ENCODE data around the gene CTBP1. TPM values are rescaled to one million over a fixed set of nuclear protein-coding genes. Genes with fewer than 3 reads are reported as not detected.

The CTBP1 gene
- total RNA-seq, 1 experiment from 2014 or later: 187 TPM

DNA sequence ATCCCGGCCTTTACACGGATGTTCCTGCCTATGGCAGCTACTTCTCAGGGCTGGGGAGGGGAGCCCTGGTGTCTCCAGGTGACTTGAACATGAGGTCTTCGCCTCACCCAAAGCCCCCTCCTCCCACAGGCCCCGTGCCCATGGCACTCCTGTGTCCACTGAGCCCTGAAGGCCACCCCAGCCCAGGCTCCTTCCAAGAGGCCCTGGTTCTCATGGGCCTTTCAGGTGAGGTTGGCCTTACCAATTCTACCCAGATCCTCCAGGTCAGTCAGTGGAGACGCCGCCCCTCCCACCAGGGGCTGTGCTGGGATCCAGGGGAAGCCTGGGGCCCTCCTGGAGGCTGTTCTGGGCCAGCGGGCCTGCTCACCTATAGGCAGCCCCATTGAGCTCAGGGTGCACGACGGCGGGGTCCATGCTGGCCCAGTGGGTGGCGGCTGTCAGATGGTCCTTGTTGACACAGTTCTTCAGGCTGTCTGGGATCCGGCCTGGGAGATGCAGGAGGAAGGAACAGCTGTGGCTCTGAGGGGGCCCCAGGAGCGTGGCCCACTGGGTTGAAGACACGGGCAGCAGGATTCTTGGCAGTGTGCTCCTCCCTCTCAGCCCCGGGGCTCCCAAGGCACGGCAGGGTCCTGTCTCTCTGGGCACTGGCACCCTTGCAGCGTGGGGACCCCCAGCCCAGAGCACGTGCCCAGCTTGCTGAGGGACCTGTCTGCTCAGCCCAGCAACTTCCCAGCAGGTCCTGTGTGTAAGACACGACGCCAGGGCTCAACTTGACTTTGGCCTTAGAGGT, 36.2 kb downstream of the CTBP1 start:
- no peak overlapping the region for H3K27ac ChIP-seq (ENCODE audit: low read depth, low read length, poor library complexity, severe bottlenecking)
- TF ChIP-seq, protein P1, sequence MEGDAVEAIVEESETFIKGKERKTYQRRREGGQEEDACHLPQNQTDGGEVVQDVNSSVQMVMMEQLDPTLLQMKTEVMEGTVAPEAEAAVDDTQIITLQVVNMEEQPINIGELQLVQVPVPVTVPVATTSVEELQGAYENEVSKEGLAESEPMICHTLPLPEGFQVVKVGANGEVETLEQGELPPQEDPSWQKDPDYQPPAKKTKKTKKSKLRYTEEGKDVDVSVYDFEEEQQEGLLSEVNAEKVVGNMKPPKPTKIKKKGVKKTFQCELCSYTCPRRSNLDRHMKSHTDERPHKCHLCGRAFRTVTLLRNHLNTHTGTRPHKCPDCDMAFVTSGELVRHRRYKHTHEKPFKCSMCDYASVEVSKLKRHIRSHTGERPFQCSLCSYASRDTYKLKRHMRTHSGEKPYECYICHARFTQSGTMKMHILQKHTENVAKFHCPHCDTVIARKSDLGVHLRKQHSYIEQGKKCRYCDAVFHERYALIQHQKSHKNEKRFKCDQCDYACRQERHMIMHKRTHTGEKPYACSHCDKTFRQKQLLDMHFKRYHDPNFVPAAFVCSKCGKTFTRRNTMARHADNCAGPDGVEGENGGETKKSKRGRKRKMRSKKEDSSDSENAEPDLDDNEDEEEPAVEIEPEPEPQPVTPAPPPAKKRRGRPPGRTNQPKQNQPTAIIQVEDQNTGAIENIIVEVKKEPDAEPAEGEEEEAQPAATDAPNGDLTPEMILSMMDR (conservative IDR thresholded peaks at IDR 0.05; ENCODE audit: low read depth, low read length): no peak
- no peak for TF ChIP-seq EZH2 (IDR thresholded peaks at IDR 0.05; ENCODE audit: borderline replicate concordance, low read depth, low read length, poor library complexity, severe bottlenecking)
- peaks cover 58% of the 10 kb centered on the region for H3K36me3 ChIP-seq (ENCODE audit: insufficient read depth, low read length, poor library complexity, severe bottlenecking)
- intact Hi-C loops (cut with micrococcal nuclease; ENCODE audit: unreplicated experiment): no loop called here
- ChIA-PET CTCF (no interaction called here), POLR2A (ENCODE audit: low non-redundant PET) (no interaction called here)
- no peaks in the 10 kb centered on the region for H3K4me1 ChIP-seq (ENCODE audit: insufficient read depth, low read length, poor library complexity, severe bottlenecking)
- H3K9me3 ChIP-seq (ENCODE audit: low read depth, low read length, poor library complexity, severe bottlenecking): no peaks in the 10 kb centered on the region
- H3K4me3 ChIP-seq (ENCODE audit: low read depth, low read length, poor library complexity, severe bottlenecking): no peak overlapping the region
- DNase-seq (ENCODE audit: low spot score): no peak
- BruUV-seq (replicated peaks): no TSS peak
- no peaks in the 10 kb centered on the region for H3K27me3 ChIP-seq (replicated peaks; ENCODE audit: insufficient read depth, low read depth, low read length, poor library complexity)

DNA sequence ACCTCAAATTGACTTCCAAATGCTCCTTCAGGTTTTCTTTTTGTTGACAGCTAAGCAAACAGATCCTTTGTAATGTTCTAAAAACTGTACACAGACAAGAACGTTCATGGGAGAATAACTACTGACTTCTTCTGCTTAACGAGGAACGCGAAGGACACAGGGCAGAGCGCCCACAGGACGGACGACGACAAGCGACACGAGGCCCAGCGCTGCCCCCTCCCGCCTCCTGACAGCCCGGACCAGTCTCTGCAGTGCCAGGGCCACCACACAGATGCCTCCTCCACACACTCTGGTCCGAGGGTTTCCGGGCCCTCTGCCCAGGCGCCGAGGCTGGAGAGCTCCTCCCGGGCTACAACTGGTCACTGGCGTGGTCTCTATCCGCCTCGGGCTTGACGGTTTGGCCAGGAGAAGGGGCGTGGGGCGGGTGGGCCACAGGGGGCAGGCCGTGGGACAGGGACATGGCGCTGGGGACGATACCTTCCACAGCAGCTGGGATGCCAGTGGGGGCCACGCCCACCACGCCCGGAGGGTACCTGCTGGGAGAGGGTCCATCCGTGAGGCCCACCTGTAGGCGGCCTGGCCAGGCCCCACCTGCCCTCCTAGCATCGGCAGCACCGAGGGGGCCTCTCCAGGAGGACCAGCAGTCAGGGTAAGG, 36.9 kb downstream of the CTBP1 start:
- no peak for DNase-seq (ENCODE audit: low spot score)
- POLR2A ChIA-PET (ENCODE audit: low non-redundant PET): no interaction called here
- peaks cover 53% of the 10 kb centered on the region for H3K36me3 ChIP-seq (ENCODE audit: insufficient read depth, low read length, poor library complexity, severe bottlenecking)
- BruUV-seq (replicated peaks): no TSS peak
- no peak for TF ChIP-seq EZH2 (IDR thresholded peaks at IDR 0.05; ENCODE audit: borderline replicate concordance, low read depth, low read length, poor library complexity, severe bottlenecking)
- TF ChIP-seq, protein P1 (conservative IDR thresholded peaks at IDR 0.05; ENCODE audit: low read depth, low read length): no peak
- H3K27me3 ChIP-seq (replicated peaks; ENCODE audit: insufficient read depth, low read depth, low read length, poor library complexity): no peaks in the 10 kb centered on the region
- CTCF ChIA-PET: no interaction called here
- H3K27ac ChIP-seq (ENCODE audit: low read depth, low read length, poor library complexity, severe bottlenecking): no peak overlapping the region
- H3K9me3 ChIP-seq (ENCODE audit: low read depth, low read length, poor library complexity, severe bottlenecking): no peaks in the 10 kb centered on the region
- H3K4me3 ChIP-seq (ENCODE audit: low read depth, low read length, poor library complexity, severe bottlenecking): no peak overlapping the region
- intact Hi-C loops (cut with micrococcal nuclease; ENCODE audit: unreplicated experiment): no loop called here
- no peaks in the 10 kb centered on the region for H3K4me1 ChIP-seq (ENCODE audit: insufficient read depth, low read length, poor library complexity, severe bottlenecking)

DNA sequence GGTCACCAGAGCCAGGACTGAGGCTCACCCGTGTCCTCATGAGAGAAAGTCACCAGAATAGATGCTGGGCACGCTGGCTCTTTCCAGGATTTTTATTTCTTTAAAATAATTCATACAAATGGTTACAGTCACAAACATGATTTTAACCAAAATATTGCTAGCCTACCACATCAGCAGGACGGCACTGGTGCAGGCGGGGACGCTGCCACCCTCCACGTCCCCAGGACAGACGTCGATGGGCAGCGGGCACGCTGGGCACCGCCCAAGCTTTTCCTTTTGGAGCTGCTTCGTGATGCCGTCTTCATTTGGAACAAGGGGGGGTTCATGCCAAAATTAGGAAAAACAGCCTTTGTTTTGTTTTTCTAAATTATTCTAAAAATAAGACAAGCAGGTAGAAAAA, 37.6 kb downstream of the CTBP1 start:
- Histone ChIP-seq H3K27ac (ENCODE audit: low read depth, low read length, poor library complexity, severe bottlenecking) (no peak overlapping the region), H3K9me3 (ENCODE audit: low read depth, low read length, poor library complexity, severe bottlenecking) (no peaks in the 10 kb centered on the region), H3K36me3 (ENCODE audit: insufficient read depth, low read length, poor library complexity, severe bottlenecking) (peaks cover 49% of the 10 kb centered on the region), H3K27me3 (replicated peaks; ENCODE audit: insufficient read depth, low read depth, low read length, poor library complexity) (no peaks in the 10 kb centered on the region), H3K4me3 (ENCODE audit: low read depth, low read length, poor library complexity, severe bottlenecking) (no peak overlapping the region), H3K4me1 (ENCODE audit: insufficient read depth, low read length, poor library complexity, severe bottlenecking) (no peaks in the 10 kb centered on the region)
- no TSS peak for BruUV-seq (replicated peaks)
- DNase-seq (ENCODE audit: low spot score): no peak
- ChIA-PET POLR2A (ENCODE audit: low non-redundant PET) (no interaction called here), CTCF (no interaction called here)
- intact Hi-C loops (cut with micrococcal nuclease; ENCODE audit: unreplicated experiment): no loop called here
- TF ChIP-seq, protein P1 (conservative IDR thresholded peaks at IDR 0.05; ENCODE audit: low read depth, low read length): no peak
- TF ChIP-seq EZH2 (IDR thresholded peaks at IDR 0.05; ENCODE audit: borderline replicate concordance, low read depth, low read length, poor library complexity, severe bottlenecking): no peak

Measured in A673 (cell line).